GM23338 (cell line): ENCODE results near the gene FAM117A.

Experiments used
- EZH2 ChIP-seq: fragments of 200-600 bp; sonication (generic); IDR thresholded peaks from one replicate; pipeline ENCODE4 v1.8.0; 2017; ENCODE audit warnings: antibody characterized with exemption, mild to moderate bottlenecking, low read depth; ENCODE audit not compliant: unreplicated experiment
- EZH2phosphoT487 ChIP-seq: fragments of 200-600 bp; sonication (generic); IDR thresholded peaks from one replicate; pipeline ENCODE4 v1.8.1; 2018; ENCODE audit warnings: antibody characterized with exemption; ENCODE audit not compliant: unreplicated experiment
- JUNB ChIP-seq: IDR thresholded peaks from one replicate; pipeline ENCODE4 v1.6.1; 2016; ENCODE audit warnings: antibody characterized with exemption; ENCODE audit not compliant: unreplicated experiment
- POLR2AphosphoS5 ChIP-seq: IDR thresholded peaks from 2 replicates; pipeline ENCODE4 v1.6.1; 2016; ENCODE audit warnings: antibody characterized with exemption, low read depth
- ZNF331 ChIP-seq: fragments of 250-450 bp; sonication (Bioruptor Pico); IDR thresholded peaks from 2 replicates; pipeline ENCODE4 v1.5.0; 2020; ENCODE audit warnings: low read depth, mild to moderate bottlenecking, moderate library complexity
- TF ChIP-seq, protein P1 (sequence below), 2 experiments: fragments of 200-600 bp in 1 of 2; sonication (generic) in 1 of 2; conservative IDR thresholded peaks; 2 replicates each; pipeline versions ENCODE4 v1.5.1 to v1.6.1; 2016 to 2017; ENCODE audit warnings: antibody characterized with exemption in 2 of 2, low read depth in 2 of 2, mild to moderate bottlenecking in 2 of 2, moderate library complexity in 1 of 2
- TF ChIP-seq, protein P2 (sequence below): fragments of 250-450 bp; sonication (Bioruptor Pico); IDR thresholded peaks from 2 replicates; pipeline ENCODE4 v1.5.0; 2020; ENCODE audit warnings: mild to moderate bottlenecking, moderate library complexity
- TF ChIP-seq, protein P3 (sequence below): IDR thresholded peaks from 2 replicates; pipeline ENCODE4 v1.6.1; 2016; ENCODE audit warnings: antibody characterized with exemption

DNA sequence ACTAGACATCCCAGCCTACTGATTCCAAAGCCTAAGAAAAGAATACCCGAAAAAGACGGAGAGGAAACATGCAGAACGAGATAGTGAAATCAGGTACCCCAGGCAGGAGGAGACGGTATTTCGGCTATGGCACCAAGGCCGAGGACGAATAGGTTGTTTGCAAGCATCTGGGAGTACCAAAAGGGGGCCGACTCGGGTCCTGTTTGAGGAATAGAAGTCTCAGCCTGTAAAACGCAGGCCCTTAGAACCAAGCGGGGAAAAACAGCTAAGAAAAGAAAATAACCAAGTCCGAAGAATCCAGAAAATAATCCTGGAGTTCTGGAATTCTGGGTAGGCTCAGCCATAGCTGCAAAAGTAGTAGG, 56.7 kb downstream of the FAM117A start:
- TF ChIP-seq, protein P1, sequence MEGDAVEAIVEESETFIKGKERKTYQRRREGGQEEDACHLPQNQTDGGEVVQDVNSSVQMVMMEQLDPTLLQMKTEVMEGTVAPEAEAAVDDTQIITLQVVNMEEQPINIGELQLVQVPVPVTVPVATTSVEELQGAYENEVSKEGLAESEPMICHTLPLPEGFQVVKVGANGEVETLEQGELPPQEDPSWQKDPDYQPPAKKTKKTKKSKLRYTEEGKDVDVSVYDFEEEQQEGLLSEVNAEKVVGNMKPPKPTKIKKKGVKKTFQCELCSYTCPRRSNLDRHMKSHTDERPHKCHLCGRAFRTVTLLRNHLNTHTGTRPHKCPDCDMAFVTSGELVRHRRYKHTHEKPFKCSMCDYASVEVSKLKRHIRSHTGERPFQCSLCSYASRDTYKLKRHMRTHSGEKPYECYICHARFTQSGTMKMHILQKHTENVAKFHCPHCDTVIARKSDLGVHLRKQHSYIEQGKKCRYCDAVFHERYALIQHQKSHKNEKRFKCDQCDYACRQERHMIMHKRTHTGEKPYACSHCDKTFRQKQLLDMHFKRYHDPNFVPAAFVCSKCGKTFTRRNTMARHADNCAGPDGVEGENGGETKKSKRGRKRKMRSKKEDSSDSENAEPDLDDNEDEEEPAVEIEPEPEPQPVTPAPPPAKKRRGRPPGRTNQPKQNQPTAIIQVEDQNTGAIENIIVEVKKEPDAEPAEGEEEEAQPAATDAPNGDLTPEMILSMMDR (conservative IDR thresholded peaks at IDR 0.05; ENCODE audit: low read depth in 2 of 2): no peak
- TF ChIP-seq, protein P2, sequence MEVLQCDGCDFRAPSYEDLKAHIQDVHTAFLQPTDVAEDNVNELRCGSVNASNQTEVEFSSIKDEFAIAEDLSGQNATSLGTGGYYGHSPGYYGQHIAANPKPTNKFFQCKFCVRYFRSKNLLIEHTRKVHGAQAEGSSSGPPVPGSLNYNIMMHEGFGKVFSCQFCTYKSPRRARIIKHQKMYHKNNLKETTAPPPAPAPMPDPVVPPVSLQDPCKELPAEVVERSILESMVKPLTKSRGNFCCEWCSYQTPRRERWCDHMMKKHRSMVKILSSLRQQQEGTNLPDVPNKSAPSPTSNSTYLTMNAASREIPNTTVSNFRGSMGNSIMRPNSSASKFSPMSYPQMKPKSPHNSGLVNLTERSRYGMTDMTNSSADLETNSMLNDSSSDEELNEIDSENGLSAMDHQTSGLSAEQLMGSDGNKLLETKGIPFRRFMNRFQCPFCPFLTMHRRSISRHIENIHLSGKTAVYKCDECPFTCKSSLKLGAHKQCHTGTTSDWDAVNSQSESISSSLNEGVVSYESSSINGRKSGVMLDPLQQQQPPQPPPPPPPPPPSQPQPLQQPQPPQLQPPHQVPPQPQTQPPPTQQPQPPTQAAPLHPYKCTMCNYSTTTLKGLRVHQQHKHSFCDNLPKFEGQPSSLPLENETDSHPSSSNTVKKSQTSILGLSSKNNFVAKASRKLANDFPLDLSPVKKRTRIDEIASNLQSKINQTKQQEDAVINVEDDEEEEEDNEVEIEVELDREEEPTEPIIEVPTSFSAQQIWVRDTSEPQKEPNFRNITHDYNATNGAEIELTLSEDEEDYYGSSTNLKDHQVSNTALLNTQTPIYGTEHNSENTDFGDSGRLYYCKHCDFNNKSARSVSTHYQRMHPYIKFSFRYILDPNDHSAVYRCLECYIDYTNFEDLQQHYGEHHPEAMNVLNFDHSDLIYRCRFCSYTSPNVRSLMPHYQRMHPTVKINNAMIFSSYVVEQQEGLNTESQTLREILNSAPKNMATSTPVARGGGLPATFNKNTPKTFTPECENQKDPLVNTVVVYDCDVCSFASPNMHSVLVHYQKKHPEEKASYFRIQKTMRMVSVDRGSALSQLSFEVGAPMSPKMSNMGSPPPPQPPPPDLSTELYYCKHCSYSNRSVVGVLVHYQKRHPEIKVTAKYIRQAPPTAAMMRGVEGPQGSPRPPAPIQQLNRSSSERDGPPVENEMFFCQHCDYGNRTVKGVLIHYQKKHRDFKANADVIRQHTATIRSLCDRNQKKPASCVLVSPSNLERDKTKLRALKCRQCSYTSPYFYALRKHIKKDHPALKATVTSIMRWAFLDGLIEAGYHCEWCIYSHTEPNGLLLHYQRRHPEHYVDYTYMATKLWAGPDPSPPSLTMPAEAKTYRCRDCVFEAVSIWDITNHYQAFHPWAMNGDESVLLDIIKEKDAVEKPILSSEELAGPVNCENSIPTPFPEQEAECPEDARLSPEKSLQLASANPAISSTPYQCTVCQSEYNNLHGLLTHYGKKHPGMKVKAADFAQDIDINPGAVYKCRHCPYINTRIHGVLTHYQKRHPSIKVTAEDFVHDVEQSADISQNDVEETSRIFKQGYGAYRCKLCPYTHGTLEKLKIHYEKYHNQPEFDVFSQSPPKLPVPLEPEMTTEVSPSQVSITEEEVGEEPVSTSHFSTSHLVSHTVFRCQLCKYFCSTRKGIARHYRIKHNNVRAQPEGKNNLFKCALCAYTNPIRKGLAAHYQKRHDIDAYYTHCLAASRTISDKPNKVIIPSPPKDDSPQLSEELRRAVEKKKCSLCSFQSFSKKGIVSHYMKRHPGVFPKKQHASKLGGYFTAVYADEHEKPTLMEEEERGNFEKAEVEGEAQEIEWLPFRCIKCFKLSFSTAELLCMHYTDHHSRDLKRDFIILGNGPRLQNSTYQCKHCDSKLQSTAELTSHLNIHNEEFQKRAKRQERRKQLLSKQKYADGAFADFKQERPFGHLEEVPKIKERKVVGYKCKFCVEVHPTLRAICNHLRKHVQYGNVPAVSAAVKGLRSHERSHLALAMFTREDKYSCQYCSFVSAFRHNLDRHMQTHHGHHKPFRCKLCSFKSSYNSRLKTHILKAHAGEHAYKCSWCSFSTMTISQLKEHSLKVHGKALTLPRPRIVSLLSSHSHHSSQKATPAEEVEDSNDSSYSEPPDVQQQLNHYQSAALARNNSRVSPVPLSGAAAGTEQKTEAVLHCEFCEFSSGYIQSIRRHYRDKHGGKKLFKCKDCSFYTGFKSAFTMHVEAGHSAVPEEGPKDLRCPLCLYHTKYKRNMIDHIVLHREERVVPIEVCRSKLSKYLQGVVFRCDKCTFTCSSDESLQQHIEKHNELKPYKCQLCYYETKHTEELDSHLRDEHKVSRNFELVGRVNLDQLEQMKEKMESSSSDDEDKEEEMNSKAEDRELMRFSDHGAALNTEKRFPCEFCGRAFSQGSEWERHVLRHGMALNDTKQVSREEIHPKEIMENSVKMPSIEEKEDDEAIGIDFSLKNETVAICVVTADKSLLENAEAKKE (CRISPR knock-in tag): no peak
- no peak for TF ChIP-seq POLR2AphosphoS5
- no peak for TF ChIP-seq ZNF331 (CRISPR knock-in tag)
- TF ChIP-seq EZH2: no peak
- no peak for TF ChIP-seq EZH2phosphoT487
- TF ChIP-seq, protein P3, sequence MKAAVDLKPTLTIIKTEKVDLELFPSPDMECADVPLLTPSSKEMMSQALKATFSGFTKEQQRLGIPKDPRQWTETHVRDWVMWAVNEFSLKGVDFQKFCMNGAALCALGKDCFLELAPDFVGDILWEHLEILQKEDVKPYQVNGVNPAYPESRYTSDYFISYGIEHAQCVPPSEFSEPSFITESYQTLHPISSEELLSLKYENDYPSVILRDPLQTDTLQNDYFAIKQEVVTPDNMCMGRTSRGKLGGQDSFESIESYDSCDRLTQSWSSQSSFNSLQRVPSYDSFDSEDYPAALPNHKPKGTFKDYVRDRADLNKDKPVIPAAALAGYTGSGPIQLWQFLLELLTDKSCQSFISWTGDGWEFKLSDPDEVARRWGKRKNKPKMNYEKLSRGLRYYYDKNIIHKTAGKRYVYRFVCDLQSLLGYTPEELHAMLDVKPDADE: no peak
- no peak for TF ChIP-seq JUNB
